Left lung (tissue), 14 donors: Measurements from ENCODE around the gene SLC25A26. TPM values are rescaled to one million over a fixed set of nuclear protein-coding genes. Genes with fewer than 3 reads are reported as not detected.

Experiments used
- ATAC-seq: fragments of 200-7000 bp; cut with Tn5 transposase; one replicate; pipeline ENCODE4 v1.9.1; 2020; ENCODE audit warnings: moderate library complexity
- DNase-seq, 4 donors: peaks; one replicate each; pipeline ENCODE4 v3.0.0-alpha.2; 2013 to 2020
- H3K27ac ChIP-seq, 2 donors: fragments of 200-600 bp; sonication (generic) in 1 of 2; one replicate each; pipeline versions ENCODE4 v1.5.0 to v1.8.0; 2020 to 2021
- H3K27me3 ChIP-seq, 2 donors: fragments of 200-600 bp; sonication (generic) in 1 of 2; one replicate each; pipeline versions ENCODE4 v1.5.0 to v1.8.0; 2020 to 2021
- H3K36me3 ChIP-seq, 2 donors: fragments of 200-600 bp; sonication (generic) in 1 of 2; one replicate each; pipeline versions ENCODE4 v1.5.0 to v1.8.0; 2020 to 2021
- H3K4me1 ChIP-seq, 2 donors: fragments of 200-600 bp; one replicate each; pipeline ENCODE4 v1.8.0; 2021
- H3K4me3 ChIP-seq, 2 donors: fragments of 200-600 bp; sonication (generic) in 1 of 2; one replicate each; pipeline versions ENCODE4 v1.5.0 to v1.8.0; 2020 to 2021; ENCODE audit warnings: mild to moderate bottlenecking in 1 of 2
- H3K9me3 ChIP-seq, 2 donors: fragments of 200-600 bp; sonication (generic) in 1 of 2; one replicate each; pipeline versions ENCODE4 v1.5.0 to v1.8.0; 2020 to 2021
- CTCF ChIP-seq, 2 donors: fragments of 200-600 bp; sonication (generic) in 1 of 2; IDR thresholded peaks; one replicate each; pipeline versions ENCODE4 v1.5.0 to v1.8.0; 2021; ENCODE audit warnings: antibody characterized with exemption in 2 of 2
- intact Hi-C, 2 donors: fragments of 100-400 bp; cut with DNase I; formaldehyde crosslinking; loops; one replicate each; pipeline versions ENCODE4 v1.11.2 to v1.14.2; 2022
- long read RNA-seq, 12 donors: library from polyadenylated mRNA in 2 of 12; unstranded in 2 of 12; transcript quantifications; one replicate each; pipeline ENCODE4 v2.0.0 and lab custom pipeline, GENCODE V29; 2019 to 2026
- polyA plus RNA-seq, 6 donors: library from polyadenylated mRNA; unstranded; fragments of 120-200 nt; gene quantifications; one replicate each; pipeline ENCODE4 v1.2.1, GENCODE V29; 2013; ENCODE audit not compliant: insufficient read length in 6 of 6
- total RNA-seq, 2 donors: library from RNA; stranded (reverse); fragmentation: NEBNext Ultra II Directional; extraction: Animal tissue kit (Norgen Biotek cat#: 25700); gene quantifications; one replicate each; pipeline ENCODE4 v1.2.1, GENCODE V29; 2021
- donor health status: DM: no; HTN: yes; CAD: no.
- donor health status: DM: no; HTN: no; CAD: no.

The SLC25A26 gene
- 10 to 100 TPM; 14.2 to 14.9 TPM for total RNA-seq
- 10 to 100 TPM; 20.5 to 26.2 (median 23.9) TPM for polyA plus RNA-seq
- long read RNA-seq, donor 1, transcript SLC25A26-201 (9 exons, 1,023 nt), result major isoform, 5 of 16 reads
- long read RNA-seq, donor 1, partial matches to known transcripts, result 11 of 16 reads
- long read RNA-seq, donor 1, other reads (novel, unspliced or antisense), result 0 of 16 reads
- long read RNA-seq, donor 2, partial matches to known transcripts, result 13 of 15 reads
- long read RNA-seq, donor 2, other reads (novel, unspliced or antisense), result 0 of 15 reads
- long read RNA-seq, donor 3, partial matches to known transcripts, result 5 of 7 reads
- long read RNA-seq, donor 3, other reads (novel, unspliced or antisense), result 0 of 7 reads
- long read RNA-seq, donor 4, partial matches to known transcripts, result 10 of 14 reads
- long read RNA-seq, donor 4, other reads (novel, unspliced or antisense), result 3 of 14 reads
- long read RNA-seq, donor 5, transcript SLC25A26-201 (9 exons, 1,023 nt), result major isoform, 9 of 9 reads
- long read RNA-seq, donor 5, partial matches to known transcripts, result 0 of 9 reads
- long read RNA-seq, donor 5, other reads (novel, unspliced or antisense), result 0 of 9 reads
- long read RNA-seq, donor 6, transcript SLC25A26-201 (9 exons, 1,023 nt), result major isoform, 9 of 16 reads
- long read RNA-seq, donor 6, partial matches to known transcripts, result 7 of 16 reads
- long read RNA-seq, donor 6, other reads (novel, unspliced or antisense), result 0 of 16 reads
- long read RNA-seq, donor 7, transcript SLC25A26-201 (9 exons, 1,023 nt), result major isoform, 6 of 13 reads
- long read RNA-seq, donor 7, partial matches to known transcripts, result 7 of 13 reads
- long read RNA-seq, donor 7, other reads (novel, unspliced or antisense), result 0 of 13 reads
- long read RNA-seq, donor 8, partial matches to known transcripts, result 11 of 14 reads
- long read RNA-seq, donor 8, other reads (novel, unspliced or antisense), result 0 of 14 reads
- long read RNA-seq, donor 9, result 0 reads
- long read RNA-seq, donor 10, transcript SLC25A26-201 (9 exons, 1,023 nt), result major isoform, 5 of 19 reads
- long read RNA-seq, donor 10, partial matches to known transcripts, result 8 of 19 reads
- long read RNA-seq, donor 10, other reads (novel, unspliced or antisense), result 6 of 19 reads
- long read RNA-seq, donor 11, partial matches to known transcripts, result 71 of 73 reads
- long read RNA-seq, donor 11, other reads (novel, unspliced or antisense), result 0 of 73 reads
- long read RNA-seq, donor 12, partial matches to known transcripts, result 6 of 9 reads
- long read RNA-seq, donor 12, other reads (novel, unspliced or antisense), result 0 of 9 reads

GRCh38 chr3:66220602-66221377, at the start of gene SLC25A26:
Gene SLC25A26, plus strand, starts transcription at chr3:66221001. Its CDS starts 94 bp downstream, at chr3:66221095.
- peaks cover 7 to 17% of the 10 kb centered on the region in 2 donors for H3K4me1 ChIP-seq
- H3K36me3 ChIP-seq, result peaks cover 0 to 6% of the 10 kb centered on the region in 2 donors
- peak within 1 kb of the TSS; percentile 8 to 79 for H3K27ac ChIP-seq
- ATAC-seq, result peak; percentile 99
- no peaks in the 10 kb centered on the region for H3K27me3 ChIP-seq
- TF ChIP-seq CTCF (IDR thresholded peaks at IDR 0.05), result peak in 1 of 2 donors; percentile 12
- peak within 1 kb of the TSS; percentile 71 to 73 for H3K4me3 ChIP-seq
- peak; percentile 90 to 97 (median 96) for DNase-seq
- no peaks in the 10 kb centered on the region for H3K9me3 ChIP-seq
- intact Hi-C loops, result no loop called here

- TF ChIP-seq CTCF (IDR thresholded peaks at IDR 0.05), result no peak
These were observed 48.4 kb upstream of the SLC25A26 start for GRCh38 chr3:66172394-66172793.

GRCh38 chr3:66177026-66177425, 43.8 kb upstream of the SLC25A26 start:
- TF ChIP-seq CTCF (IDR thresholded peaks at IDR 0.05), result no peak
- intact Hi-C loops, result no loop called here
- Histone ChIP-seq H3K4me3 (no peak overlapping the region), H3K36me3 (no peaks in the 10 kb centered on the region), H3K27ac (no peak overlapping the region), H3K4me1 (no peaks in the 10 kb centered on the region), H3K9me3 (no peaks in the 10 kb centered on the region), H3K27me3 (no peaks in the 10 kb centered on the region)
- DNase-seq (no peak), ATAC-seq (no peak)

More at GRCh38 chr3:66172394-66172793, 48.4 kb upstream of the SLC25A26 start:
- Histone ChIP-seq H3K27ac (no peak overlapping the region), H3K36me3 (no peaks in the 10 kb centered on the region), H3K9me3 (no peaks in the 10 kb centered on the region), H3K4me1 (no peaks in the 10 kb centered on the region), H3K4me3 (no peak overlapping the region), H3K27me3 (no peaks in the 10 kb centered on the region)
- intact Hi-C loops, result no loop called here
- ATAC-seq, result no peak
- DNase-seq, result no peak

GRCh38 chr3:66178206-66178605, 42.6 kb upstream of the SLC25A26 start:
- H3K27me3 ChIP-seq, result no peaks in the 10 kb centered on the region
- H3K4me3 ChIP-seq, result no peak overlapping the region
- DNase-seq (no peak), ATAC-seq (no peak)
- no peaks in the 10 kb centered on the region for H3K9me3 ChIP-seq
- intact Hi-C loops, result no loop called here
- no peaks in the 10 kb centered on the region for H3K4me1 ChIP-seq
- TF ChIP-seq CTCF (IDR thresholded peaks at IDR 0.05), result no peak
- H3K27ac ChIP-seq, result no peak overlapping the region
- no peaks in the 10 kb centered on the region for H3K36me3 ChIP-seq
